Mesodermal cell (in vitro differentiated cells): ENCODE measurements around the gene SGPL1.

Experiments used
- H3K27ac ChIP-seq: 2 replicates; pipeline ENCODE4 v1.7.0; 2013; ENCODE audit warnings: mild to moderate bottlenecking, low read depth, low read length, moderate library complexity; ENCODE audit not compliant: severe bottlenecking
- H3K36me3 ChIP-seq: 2 replicates; pipeline ENCODE4 v1.7.1; 2013; ENCODE audit warnings: mild to moderate bottlenecking, low read length, moderate library complexity; ENCODE audit not compliant: control insufficient read depth, insufficient read depth
- H3K4me1 ChIP-seq: one replicate; pipeline ENCODE4 v1.7.1; 2013; ENCODE audit warnings: mild to moderate bottlenecking, low read length; ENCODE audit not compliant: insufficient read depth, control insufficient read depth, poor library complexity, severe bottlenecking
- H3K4me3 ChIP-seq: 2 replicates; pipeline ENCODE4 v1.7.0; 2013; ENCODE audit warnings: low read length, control low read depth, mild to moderate bottlenecking; ENCODE audit not compliant: insufficient read depth, poor library complexity, severe bottlenecking; ENCODE audit errors: extremely low read depth
- H3K9me3 ChIP-seq: 2 replicates; pipeline ENCODE4 v1.7.1; 2013; ENCODE audit warnings: mild to moderate bottlenecking, low read length, moderate library complexity; ENCODE audit not compliant: control insufficient read depth
- WGBS, 2 experiments: methylation state at CpG; one replicate each; pipeline ENCODE4 v1.1.5; 2013; ENCODE audit warnings: missing lambda C conversion rate in 2 of 2; ENCODE audit not compliant: insufficient coverage in 2 of 2; 5-methylcytosine and 5-hydroxymethylcytosine counted together

Gene SGPL1

DNA sequence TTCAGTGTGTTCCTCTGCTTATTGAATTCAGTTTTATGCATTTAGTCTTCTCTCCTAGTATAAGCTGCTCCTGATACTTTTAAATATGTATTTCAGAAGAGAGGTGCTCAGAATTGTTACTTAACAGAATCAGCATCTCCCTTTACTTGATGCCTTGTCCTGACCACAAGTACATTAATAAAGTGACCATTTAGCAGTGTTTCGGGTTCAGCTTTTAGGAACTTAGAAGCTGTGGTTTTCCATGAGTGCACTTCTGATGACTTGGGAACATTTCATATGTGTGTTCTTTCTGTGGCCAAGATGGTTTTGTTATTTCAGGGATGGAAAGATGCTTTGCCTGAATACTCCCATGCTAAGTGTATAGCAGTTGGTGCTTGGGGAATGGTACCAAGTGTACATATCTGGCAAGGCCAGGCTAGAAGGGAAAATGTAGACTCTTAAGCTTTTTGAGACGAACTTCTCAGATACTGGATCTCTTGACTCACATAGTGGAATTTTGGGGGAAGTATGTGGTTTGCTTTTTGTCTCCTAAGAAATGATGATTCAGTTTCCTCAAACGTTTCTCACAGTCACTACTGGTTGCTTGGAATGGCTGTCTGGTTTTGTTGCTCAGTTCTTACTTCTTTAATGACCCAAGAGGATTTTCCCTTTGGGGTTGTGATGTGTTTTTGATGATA is 17.2 kb downstream of the SGPL1 start:
- Histone ChIP-seq H3K9me3 (no peaks in the 10 kb centered on the region), H3K4me1 (peaks cover 50% of the 10 kb centered on the region), H3K27ac (peak overlapping the region; percentile 85), H3K36me3 (peaks cover 54% of the 10 kb centered on the region), H3K4me3 (no peak overlapping the region)
- WGBS, 2 experiments: 67 to 80% methylated on average over 2 of the region's 3 CpGs

DNA sequence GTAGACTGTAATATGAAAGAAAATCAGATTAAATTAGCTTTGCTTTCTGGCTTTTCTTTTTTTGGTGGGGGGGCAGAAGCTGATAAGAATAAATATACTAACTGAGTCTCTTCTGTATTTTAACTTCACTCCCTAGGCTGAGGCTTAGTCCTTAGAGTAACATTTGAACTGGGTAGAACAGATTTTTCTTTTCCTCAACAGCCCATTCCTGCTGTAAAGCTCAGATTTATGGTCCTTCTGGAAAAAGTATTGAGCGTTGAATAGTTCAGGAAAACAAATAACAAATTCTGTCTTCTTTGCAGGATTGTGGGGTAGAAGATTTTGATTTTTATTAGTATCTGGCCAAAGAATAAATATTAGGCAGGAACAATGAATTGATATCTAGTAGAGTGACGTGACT is 17.9 kb downstream of the SGPL1 start:
- no peaks in the 10 kb centered on the region for H3K9me3 ChIP-seq
- peaks cover 52% of the 10 kb centered on the region for H3K36me3 ChIP-seq
- H3K4me1 ChIP-seq: peaks cover 50% of the 10 kb centered on the region
- WGBS, 2 experiments: 93 to 94% methylated on average over 2 of the region's 2 CpGs
- H3K27ac ChIP-seq: peak overlapping the region; percentile 85
- no peak overlapping the region for H3K4me3 ChIP-seq

DNA sequence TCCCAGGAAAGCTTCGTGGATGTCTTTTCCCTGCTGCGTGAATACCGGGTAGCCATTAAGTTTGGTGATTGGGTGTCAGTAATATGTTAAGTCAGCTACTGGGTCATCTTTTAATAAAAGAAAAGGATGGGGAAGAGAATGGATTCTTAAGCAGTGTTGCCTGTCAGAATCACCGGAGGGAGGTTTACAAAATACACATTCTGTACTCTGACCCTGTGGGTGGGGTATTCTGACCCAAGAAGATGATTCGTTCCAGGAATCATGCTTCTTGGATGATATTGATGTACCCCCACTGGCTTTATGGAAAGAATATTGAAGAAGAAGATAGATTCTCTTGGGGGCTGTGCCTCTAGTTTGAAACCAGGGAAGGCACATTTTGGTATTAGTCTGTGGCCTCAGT is 18.3 kb downstream of the SGPL1 start:
- Histone ChIP-seq H3K9me3 (no peaks in the 10 kb centered on the region), H3K4me3 (no peak overlapping the region), H3K4me1 (peaks cover 50% of the 10 kb centered on the region), H3K27ac (peak overlapping the region; percentile 85), H3K36me3 (peaks cover 53% of the 10 kb centered on the region)
- 91 to 100% methylated on average over 3 to 4 of the region's 5 CpGs for WGBS, 2 experiments

DNA sequence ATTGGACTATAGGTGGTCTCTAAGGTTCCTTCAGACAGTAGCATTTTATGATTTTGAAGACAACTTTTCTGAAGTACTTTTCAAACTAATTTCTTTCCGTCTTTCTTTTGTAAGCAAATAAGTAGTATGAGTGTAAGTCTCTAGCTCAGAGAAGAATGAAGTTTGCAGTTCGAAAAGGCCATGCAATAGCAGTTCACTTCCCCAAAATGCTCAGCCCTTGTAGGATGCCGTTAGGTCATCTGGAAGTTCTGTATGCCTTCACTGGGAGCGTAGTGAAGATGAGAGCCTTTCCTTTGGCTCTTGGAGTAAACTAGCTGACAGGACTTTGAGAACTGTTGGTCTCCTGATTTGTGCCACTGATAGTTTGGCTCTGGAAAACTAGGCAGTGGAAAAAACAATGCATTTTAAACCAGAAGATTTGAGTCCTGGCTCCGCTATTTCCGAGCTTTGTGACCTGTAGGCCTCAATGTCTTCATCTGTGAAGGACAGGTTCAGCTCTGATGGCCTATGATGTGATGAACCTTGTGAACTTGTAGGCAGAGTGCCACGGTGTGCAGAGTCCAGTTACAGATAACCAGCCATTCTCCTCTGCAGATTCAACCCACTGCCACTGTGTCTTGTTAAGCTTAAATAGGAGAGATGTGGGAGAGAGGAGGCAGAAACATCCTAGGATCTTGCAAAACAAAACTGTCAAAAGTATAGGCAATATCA is 18.8 kb downstream of the SGPL1 start:
- no peak overlapping the region for H3K27ac ChIP-seq
- peaks cover 46% of the 10 kb centered on the region for H3K4me1 ChIP-seq
- 82 to 94% methylated on average over 5 to 6 of the region's 7 CpGs for WGBS, 2 experiments
- H3K4me3 ChIP-seq: no peak overlapping the region
- no peaks in the 10 kb centered on the region for H3K9me3 ChIP-seq
- peaks cover 50% of the 10 kb centered on the region for H3K36me3 ChIP-seq

DNA sequence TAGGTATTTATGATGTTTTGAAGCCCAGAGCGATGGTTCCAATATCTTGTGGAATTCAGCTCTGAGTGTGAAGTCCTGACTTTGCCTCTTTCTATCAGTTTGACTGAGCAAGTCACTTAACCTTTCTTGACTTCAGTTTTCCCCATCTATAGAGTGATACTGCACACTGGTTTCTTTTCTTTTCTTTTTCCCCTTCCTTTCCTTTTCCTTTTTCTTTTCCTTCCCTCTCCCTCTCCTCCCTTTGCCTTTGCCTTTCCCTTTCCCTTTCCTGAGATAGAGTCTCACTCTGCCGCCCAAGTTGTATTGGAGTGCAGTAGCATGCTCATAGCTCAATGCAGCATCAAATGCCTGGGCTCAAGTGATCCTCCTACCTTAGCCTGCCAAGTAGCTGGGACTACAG is 20.6 kb downstream of the SGPL1 start:
- H3K4me1 ChIP-seq: peaks cover 34% of the 10 kb centered on the region
- H3K36me3 ChIP-seq: peaks cover 58% of the 10 kb centered on the region
- H3K9me3 ChIP-seq: no peaks in the 10 kb centered on the region
- whole genome bisulfite sequencing, 2 experiments: 100% methylated on average over 1 of the region's 2 CpGs; no CpG with 5 or more reads in 1 of the 2 experiments
- no peak overlapping the region for H3K4me3 ChIP-seq
- H3K27ac ChIP-seq: no peak overlapping the region

DNA sequence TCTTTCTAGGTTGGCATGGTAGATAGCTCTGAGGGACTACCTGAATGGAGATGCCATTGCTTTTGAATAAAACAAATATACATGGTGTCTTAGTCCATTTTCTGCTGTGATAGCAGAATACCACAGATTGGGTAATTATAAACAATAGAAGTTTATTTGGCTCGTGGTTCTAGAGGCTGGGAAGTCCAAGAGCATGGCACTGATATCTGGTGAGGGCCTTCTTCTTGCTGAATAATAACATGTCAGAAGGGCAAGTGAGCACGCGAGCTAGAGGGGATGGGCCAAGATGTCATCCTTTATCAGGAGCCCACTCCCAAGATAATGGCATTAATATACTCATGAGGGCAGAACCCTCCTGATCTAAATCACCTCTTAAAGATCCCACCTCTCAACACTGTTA is 21.9 kb downstream of the SGPL1 start:
- Histone ChIP-seq H3K4me3 (no peak overlapping the region), H3K9me3 (no peaks in the 10 kb centered on the region), H3K4me1 (peaks cover 21% of the 10 kb centered on the region), H3K36me3 (peaks cover 62% of the 10 kb centered on the region), H3K27ac (no peak overlapping the region)
- 100% methylated on average over 1 of the region's 3 CpGs; no CpG with 5 or more reads in 1 of the 2 experiments for WGBS, 2 experiments

DNA sequence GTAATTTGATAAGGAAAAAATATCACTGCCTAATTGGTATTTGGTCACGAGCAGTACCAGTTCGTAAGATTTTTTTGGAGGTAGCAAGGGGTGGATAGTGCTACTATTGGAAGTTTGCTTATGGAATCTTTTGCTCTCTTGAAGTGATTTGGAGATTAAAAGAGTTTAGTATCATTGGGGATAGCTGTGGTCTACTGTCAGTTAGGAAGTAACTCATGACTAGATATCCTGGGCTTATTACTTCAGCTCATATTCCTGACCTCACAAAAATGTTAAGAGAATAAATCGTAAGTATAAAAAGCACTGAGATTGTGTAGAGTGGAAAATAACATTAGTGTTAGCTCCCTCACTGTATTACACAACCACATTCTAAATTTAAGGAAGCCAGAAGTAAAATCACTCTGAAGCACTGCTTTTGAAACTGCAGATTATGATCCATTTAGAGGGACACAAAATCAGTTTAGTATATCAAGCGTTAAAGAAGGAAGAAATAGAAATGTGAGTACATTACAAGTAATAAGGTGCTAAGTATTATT is 22.6 kb downstream of the SGPL1 start:
- Histone ChIP-seq H3K4me3 (no peak overlapping the region), H3K9me3 (no peaks in the 10 kb centered on the region), H3K4me1 (peaks cover 14% of the 10 kb centered on the region), H3K36me3 (peaks cover 68% of the 10 kb centered on the region), H3K27ac (no peak overlapping the region)
- 81 to 89% methylated on average over 3 of the region's 4 CpGs for WGBS, 2 experiments

DNA sequence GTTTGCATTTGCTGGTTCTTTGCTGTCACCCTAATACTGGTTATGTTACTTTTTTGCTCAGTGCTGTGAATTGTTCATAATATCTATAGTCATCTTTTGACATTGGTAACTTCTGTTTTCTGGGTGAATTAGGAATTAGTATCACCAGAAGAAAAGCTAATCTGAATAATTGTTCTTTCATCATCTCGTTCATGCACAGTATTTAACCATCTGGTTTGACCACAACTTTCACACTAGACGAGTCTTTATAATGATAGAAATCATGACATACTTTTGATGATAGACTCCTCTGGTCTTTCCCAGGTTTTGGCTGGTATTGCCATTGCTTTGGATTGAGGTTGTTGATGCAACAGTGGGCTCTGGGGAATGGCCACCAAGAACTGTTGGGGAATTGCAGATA is 25.1 kb downstream of the SGPL1 start:
- Histone ChIP-seq H3K4me3 (no peak overlapping the region), H3K36me3 (peaks cover 73% of the 10 kb centered on the region), H3K4me1 (no peaks in the 10 kb centered on the region), H3K27ac (no peak overlapping the region), H3K9me3 (no peaks in the 10 kb centered on the region)
- WGBS, 2 experiments: 100% methylated on average over 1 of the region's 2 CpGs; no CpG with 5 or more reads in 1 of the 2 experiments

DNA sequence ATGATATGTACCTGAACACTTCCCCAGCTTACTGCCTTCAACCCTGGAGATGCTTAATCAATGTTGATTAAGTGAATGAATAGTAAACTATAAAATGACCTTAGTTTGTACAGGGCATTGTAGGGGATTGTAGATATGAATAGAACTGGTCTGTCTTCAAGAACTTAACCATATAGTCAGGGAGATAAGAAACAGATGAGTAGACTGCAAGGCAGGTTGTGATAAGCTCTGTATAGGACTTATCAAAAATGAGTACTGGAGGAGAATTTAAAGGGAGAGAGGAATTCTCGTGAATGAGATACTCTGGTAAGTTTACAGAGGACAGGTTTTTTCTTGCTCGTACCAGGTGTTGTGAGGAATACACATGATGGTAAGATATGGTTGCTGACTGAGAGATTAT is 27.6 kb downstream of the SGPL1 start:
- Histone ChIP-seq H3K27ac (no peak overlapping the region), H3K36me3 (peaks cover 66% of the 10 kb centered on the region), H3K9me3 (no peaks in the 10 kb centered on the region), H3K4me3 (no peak overlapping the region), H3K4me1 (peaks cover 4% of the 10 kb centered on the region)
- 89 to 96% methylated on average over 2 of the region's 2 CpGs for WGBS, 2 experiments

DNA sequence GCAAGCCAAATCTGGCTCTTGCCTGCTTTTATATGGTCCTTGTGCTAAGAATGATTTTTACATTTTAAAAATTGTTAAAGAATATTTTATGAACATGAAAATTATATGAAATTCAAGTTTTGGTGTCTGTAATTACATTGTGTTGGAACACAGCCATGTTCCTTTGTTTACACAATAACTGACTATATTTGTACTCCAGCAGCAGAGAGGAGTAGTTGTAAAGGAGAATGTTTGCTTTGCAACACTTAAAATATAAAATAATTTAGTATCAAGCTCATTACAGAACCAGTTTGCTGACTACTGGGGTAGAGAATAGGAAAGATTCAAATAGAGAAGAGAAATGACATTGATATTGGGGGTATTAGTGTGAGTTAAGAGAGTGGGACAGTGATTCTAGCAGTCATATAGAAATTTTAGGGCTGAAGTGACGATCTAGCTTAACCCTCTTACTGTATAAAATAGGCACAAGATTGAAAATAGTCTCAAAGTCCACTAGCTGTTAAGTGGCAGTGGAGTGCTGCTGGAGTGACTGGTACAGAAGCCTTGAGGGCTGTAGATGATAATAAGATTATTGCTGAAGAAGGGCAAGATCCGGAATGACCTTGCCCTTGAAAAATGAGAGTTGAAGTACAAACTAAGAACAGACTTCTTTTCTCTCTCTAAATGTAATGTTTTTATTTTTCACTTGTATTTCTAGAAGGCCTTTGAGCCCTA is 28.2 kb downstream of the SGPL1 start:
- Histone ChIP-seq H3K4me3 (no peak overlapping the region), H3K36me3 (peaks cover 68% of the 10 kb centered on the region), H3K4me1 (peaks cover 4% of the 10 kb centered on the region), H3K9me3 (no peaks in the 10 kb centered on the region), H3K27ac (no peak overlapping the region)
- no CpG with 5 or more reads among the region's 2 CpGs for WGBS, 2 experiments
